Fibroblast of the aortic adventitia (primary cell): ENCODE data around the gene COBLL1. TPM values are rescaled to one million over a fixed set of nuclear protein-coding genes. Genes with fewer than 3 reads are reported as not detected.

Experiments
- DNase-seq: peaks from one replicate; pipeline ENCODE4 v3.0.0-alpha.2; 2010; ENCODE audit warnings: low read depth
- H3K4me3 ChIP-seq: 2 replicates; pipeline ENCODE4 v1.5.1; 2011; ENCODE audit warnings: low read depth, mild to moderate bottlenecking, control low read depth, low read length, moderate library complexity
- total RNA-seq: library from RNA; depleted of rRNA; stranded (reverse); fragments of >200 nt; gene quantifications from 2 replicates; pipeline ENCODE4 v1.2.3, GENCODE V29; 2012; ENCODE audit warnings: low replicate concordance
- TF ChIP-seq, protein P1 (sequence below): IDR thresholded peaks from 2 replicates; pipeline ENCODE4 v1.5.1; 2011; ENCODE audit warnings: mild to moderate bottlenecking, low read length, control low read depth, inconsistent platforms; ENCODE audit not compliant: insufficient read depth

COBLL1 gene
- total RNA-seq, 1 donor: 18.4 TPM

DNA sequence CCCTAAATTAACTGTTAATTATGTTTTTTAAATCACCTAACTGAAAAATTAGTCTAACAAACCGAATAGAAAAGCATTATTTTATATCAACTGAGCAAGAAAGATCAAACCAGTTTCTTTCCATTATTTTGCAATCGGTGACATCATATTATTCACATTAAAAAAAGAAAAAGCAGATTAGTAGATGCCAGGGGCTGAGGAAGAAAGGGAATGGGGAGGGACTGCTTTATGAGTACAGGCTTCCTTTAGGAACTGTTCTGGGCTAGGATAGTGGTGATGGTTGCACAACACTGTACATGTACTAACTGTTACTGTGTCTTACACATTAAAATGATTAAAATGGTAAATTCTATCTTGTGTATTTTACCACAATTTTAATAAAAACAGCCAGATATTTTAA lies 59.3 kb downstream of the COBLL1 start:
- peak; percentile 97 for DNase-seq
- TF ChIP-seq, protein P1, sequence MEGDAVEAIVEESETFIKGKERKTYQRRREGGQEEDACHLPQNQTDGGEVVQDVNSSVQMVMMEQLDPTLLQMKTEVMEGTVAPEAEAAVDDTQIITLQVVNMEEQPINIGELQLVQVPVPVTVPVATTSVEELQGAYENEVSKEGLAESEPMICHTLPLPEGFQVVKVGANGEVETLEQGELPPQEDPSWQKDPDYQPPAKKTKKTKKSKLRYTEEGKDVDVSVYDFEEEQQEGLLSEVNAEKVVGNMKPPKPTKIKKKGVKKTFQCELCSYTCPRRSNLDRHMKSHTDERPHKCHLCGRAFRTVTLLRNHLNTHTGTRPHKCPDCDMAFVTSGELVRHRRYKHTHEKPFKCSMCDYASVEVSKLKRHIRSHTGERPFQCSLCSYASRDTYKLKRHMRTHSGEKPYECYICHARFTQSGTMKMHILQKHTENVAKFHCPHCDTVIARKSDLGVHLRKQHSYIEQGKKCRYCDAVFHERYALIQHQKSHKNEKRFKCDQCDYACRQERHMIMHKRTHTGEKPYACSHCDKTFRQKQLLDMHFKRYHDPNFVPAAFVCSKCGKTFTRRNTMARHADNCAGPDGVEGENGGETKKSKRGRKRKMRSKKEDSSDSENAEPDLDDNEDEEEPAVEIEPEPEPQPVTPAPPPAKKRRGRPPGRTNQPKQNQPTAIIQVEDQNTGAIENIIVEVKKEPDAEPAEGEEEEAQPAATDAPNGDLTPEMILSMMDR: no peak
- no peak overlapping the region for H3K4me3 ChIP-seq

DNA sequence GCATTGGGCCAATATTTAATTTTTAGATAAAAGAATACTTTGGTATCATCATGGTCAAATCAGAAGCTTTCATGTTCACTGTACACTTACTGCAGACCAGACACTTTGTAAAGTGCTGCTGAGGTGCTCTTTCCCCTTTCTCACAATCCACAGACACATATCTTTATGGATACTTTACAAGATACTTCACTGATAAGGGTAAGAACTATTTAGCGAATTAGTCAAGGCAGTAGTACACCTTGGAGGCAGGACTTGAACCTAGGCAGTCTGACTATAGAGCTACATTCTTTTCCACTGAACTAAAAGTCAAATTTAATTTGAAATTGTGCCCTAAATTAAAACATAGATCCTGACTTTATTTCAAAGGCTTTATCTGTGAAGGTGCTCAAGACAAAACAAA lies 60.2 kb downstream of the COBLL1 start:
- no peak overlapping the region for H3K4me3 ChIP-seq
- TF ChIP-seq, protein P1: no peak
- DNase-seq: no peak

DNA sequence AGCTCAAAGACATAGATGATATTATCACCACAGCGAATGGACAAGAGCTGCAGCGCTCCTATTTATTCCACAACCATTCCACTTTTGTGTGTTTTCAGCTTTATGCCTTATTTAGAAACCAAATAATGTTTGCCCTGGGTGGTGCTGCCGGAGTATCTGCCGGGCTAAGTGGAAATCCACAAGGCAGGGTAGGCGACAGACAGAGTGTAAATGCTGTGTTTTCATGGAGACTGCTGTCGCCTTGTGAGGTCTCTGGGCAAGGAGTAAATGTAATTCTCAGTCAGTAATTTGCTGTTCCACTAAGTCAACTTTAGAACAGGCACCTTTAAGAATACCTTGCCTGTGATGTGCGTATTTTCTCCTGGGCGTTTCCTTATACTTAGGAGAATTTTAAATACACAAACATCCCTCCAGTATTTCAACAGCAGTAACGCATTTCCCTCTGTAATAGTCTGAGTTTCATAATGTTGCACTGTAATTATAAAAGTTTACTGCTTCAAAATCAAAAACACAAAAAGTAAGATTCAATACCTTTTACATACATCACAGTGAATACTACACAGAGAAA lies 60.9 kb downstream of the COBLL1 start:
- TF ChIP-seq, protein P1: no peak
- no peak overlapping the region for H3K4me3 ChIP-seq
- no peak for DNase-seq

DNA sequence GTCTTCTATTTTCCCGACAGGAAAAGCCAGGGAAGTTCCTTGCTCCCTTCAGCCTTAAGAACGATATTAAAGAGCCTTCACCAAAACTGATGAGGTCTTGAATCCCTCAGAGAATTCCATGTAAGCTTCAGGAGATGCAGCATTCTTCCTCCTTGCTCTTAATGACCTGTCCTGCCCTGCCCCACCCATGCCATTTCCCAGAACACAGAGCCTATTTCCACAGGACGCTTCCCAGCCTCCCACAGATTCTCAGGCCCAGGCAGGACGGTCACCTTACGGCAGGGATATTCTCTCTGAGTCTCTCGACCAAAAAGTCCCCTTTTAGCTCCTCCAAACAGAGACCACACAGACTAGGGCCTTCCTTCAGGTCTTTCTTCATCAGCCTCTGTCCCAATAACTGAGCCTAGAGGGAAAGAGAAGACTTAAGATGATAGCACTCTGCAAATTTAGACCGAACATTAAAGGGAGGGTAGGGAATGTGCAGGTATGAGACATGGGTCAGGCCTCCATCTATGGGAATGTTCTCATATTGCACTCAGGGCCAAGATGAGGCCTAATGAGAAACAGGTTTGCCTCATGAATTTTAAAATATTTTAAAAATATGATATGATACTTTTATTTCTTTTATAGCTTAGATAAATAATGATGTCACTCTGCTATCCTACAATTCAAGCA lies 62.1 kb downstream of the COBLL1 start:
- no peak overlapping the region for H3K4me3 ChIP-seq
- no peak for DNase-seq
- TF ChIP-seq, protein P1: no peak

DNA sequence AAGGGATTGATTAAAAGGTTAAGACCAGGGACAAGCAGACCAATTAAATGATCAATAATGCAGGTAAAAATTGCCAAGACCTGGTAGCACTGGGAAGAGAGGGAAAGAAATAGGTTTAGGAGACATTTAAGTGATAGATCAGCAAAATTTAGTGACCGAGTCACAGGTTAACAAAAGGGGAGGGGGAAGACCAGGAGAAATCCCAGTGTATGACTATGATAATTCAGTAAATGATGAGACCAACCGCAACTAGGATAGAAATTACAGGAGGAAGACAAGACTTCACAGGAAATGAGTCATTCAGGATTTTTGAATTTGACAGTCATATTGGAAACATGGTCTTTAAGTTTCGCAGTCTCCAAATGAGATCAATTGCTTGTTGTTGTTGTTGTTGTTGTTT lies 62.9 kb downstream of the COBLL1 start:
- H3K4me3 ChIP-seq: no peak overlapping the region
- no peak for DNase-seq
- TF ChIP-seq, protein P1: no peak

DNA sequence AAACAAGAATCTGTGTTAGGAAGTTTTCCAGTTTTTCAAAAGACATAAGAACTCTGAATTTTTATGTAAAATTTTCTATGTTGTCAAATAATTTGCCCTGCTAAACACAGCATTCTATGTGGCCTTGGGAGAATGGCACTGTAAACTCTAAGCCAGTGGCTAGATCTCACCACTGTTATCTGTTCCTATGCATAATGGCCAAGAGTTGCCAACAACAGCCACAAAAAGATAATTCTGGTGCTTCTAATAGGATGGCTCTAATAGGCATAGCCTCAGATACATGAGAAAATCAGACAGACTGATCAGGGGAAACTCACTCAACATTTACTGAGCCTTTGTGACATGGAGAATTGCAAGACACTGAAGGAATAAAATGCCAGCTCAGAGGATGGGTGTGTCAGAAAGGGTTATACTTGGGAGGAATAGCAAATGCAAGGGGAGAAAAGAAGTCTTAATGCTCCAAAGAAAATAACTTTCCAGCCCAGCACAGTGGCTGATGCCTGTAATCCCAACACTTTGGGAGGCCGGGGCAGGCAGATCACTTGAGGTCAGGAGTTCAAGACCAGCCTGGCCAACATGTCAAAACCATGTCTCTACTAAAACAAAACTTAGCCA lies 63.7 kb downstream of the COBLL1 start:
- TF ChIP-seq, protein P1: no peak
- no peak overlapping the region for H3K4me3 ChIP-seq
- DNase-seq: no peak

DNA sequence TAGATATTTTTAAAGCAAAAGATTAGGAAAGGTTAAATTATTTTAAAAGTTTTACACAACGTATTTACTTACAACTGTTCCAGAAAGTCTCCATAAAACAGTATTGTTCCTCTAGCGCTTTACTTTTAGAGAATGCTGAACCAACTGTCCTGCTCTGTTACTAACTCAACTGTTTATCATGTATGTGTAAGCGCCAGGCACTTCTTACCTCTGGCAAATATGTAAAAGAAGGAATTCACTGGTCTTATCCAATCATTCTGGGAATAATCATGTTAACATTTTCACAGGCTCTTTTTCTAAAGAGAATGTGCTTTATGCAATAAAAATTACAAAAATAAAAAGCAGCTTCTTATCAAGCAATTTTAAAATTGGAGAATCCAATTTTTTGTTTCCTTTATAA lies 68.0 kb downstream of the COBLL1 start:
- no peak for DNase-seq
- TF ChIP-seq, protein P1: no peak
- no peak overlapping the region for H3K4me3 ChIP-seq
